Tibial nerve (tissue), 3 donors: ENCODE measurements around the gene PTPRM.

Source experiments
- CTCF ChIP-seq, 5 experiments: fragments of 200-600 bp in 3 of 5; fragments of 450-650 bp in 2 of 5; sonication (generic) in 3 of 5; IDR thresholded peaks; one replicate each; pipeline ENCODE4 v1.5.1; 2016 to 2019; ENCODE audit warnings: antibody characterized with exemption in 5 of 5, mild to moderate bottlenecking in 3 of 5, moderate library complexity in 2 of 5
- POLR2A ChIP-seq, 2 donors: fragments of 450-650 bp; IDR thresholded peaks; one replicate each; pipeline ENCODE4 v1.6.1; 2017; ENCODE audit warnings: antibody characterized with exemption in 2 of 2, mild to moderate bottlenecking in 2 of 2, moderate library complexity in 2 of 2

- no peak for TF ChIP-seq CTCF (IDR thresholded peaks at IDR 0.05)
- no peak for TF ChIP-seq POLR2A (IDR thresholded peaks at IDR 0.05)
Measured at GRCh38 chr18:8455661-8456614, 888.8 kb downstream of the PTPRM start.
